ENCODE results near the gene HIRIP3.

- TF ChIP-seq HDAC2 (IDR thresholded peaks at IDR 0.05; ENCODE audit: borderline replicate concordance in 1 of 2, low read depth in 2 of 2, low read length in 2 of 2) = no peak
- no peak for TF ChIP-seq EZH2 (IDR thresholded peaks at IDR 0.05; ENCODE audit: low read depth, low read length, severe bottlenecking)
- TF ChIP-seq CTCF (IDR thresholded peaks at IDR 0.05; ENCODE audit: control extremely low read depth in 1 of 3, insufficient read depth in 1 of 3, low read depth in 1 of 3, low read length in 3 of 3) = no peak
- no peak for TF ChIP-seq POLR2A (IDR thresholded peaks at IDR 0.05; ENCODE audit: control extremely low read depth in 1 of 2, low read depth in 2 of 2, low read length in 2 of 2)
- TF ChIP-seq YY1 (IDR thresholded peaks at IDR 0.05; ENCODE audit: low read depth, low read length) = no peak
- TF ChIP-seq RFX5 (IDR thresholded peaks at IDR 0.05; ENCODE audit: borderline replicate concordance, low read depth, low read length) = no peak
- no peak for TF ChIP-seq BACH1 (IDR thresholded peaks at IDR 0.05; ENCODE audit: low read length)
- no peak for TF ChIP-seq TAF1 (IDR thresholded peaks at IDR 0.05; ENCODE audit: low read depth, low read length)
- no peak for TF ChIP-seq GTF2F1 (IDR thresholded peaks at IDR 0.05; ENCODE audit: borderline replicate concordance, low read depth, low read length)
- TF ChIP-seq ASH2L (IDR thresholded peaks at IDR 0.05; ENCODE audit: low read length) = no peak
- no peak for TF ChIP-seq USF2 (IDR thresholded peaks at IDR 0.05; ENCODE audit: low read length)
- no peak for TF ChIP-seq JUND (IDR thresholded peaks at IDR 0.05; ENCODE audit: low read length)
- no peak for TF ChIP-seq KDM1A (IDR thresholded peaks at IDR 0.05; ENCODE audit: borderline replicate concordance, low read length)
- TF ChIP-seq EP300 (IDR thresholded peaks at IDR 0.05; ENCODE audit: borderline replicate concordance in 1 of 2, low read depth in 2 of 2, low read length in 2 of 2) = no peak
These were observed 11.4 kb upstream of the HIRIP3 start for GRCh38 chr16:30006659-30007377.
